PC-3 (cell line): ENCODE results near the gene CD300C.

ENCODE experiments used
- EZH2 ChIP-seq: fragments of 300-600 bp; sonication (generic); IDR thresholded peaks from one replicate; pipeline ENCODE4 v1.6.1; 2017; ENCODE audit warnings: antibody characterized with exemption, mild to moderate bottlenecking, low read length; ENCODE audit not compliant: unreplicated experiment
- TF ChIP-seq, protein P1 (sequence below): fragments of 300-600 bp; sonication (generic); conservative IDR thresholded peaks from 2 replicates; pipeline ENCODE4 v1.5.1; 2017; ENCODE audit warnings: antibody characterized with exemption, low read depth, mild to moderate bottlenecking, low read length

DNA sequence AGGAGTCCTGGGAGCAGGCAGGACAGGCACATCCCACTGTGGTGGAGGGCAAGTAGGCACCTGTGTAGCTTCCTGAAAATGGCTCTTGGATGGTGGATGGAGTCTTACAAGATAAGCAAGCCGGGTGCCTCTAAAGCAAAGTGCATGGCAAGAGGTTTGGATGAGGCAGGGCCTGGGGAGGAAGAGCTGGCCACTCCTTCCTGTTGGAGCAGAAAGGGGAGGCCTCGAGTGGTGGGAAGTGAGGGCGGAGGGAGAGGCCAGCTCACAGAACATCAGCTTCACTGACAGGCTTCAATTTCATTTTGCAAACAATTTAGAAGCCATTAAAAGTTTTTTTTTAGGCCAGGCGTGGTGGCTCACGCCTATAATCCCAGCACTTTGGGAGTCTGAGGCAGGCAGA is 48.4 kb downstream of the CD300C start:
- no peak for TF ChIP-seq EZH2
- TF ChIP-seq, protein P1, sequence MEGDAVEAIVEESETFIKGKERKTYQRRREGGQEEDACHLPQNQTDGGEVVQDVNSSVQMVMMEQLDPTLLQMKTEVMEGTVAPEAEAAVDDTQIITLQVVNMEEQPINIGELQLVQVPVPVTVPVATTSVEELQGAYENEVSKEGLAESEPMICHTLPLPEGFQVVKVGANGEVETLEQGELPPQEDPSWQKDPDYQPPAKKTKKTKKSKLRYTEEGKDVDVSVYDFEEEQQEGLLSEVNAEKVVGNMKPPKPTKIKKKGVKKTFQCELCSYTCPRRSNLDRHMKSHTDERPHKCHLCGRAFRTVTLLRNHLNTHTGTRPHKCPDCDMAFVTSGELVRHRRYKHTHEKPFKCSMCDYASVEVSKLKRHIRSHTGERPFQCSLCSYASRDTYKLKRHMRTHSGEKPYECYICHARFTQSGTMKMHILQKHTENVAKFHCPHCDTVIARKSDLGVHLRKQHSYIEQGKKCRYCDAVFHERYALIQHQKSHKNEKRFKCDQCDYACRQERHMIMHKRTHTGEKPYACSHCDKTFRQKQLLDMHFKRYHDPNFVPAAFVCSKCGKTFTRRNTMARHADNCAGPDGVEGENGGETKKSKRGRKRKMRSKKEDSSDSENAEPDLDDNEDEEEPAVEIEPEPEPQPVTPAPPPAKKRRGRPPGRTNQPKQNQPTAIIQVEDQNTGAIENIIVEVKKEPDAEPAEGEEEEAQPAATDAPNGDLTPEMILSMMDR: no peak
